ENCODE measurements around the gene PDGFC. TPM values are rescaled to one million over a fixed set of nuclear protein-coding genes. Genes with fewer than 3 reads are reported as not detected.
"Not testable (repeated sequence)": the region's sequence is repeated elsewhere in the genome, so short reads cannot be mapped to it uniquely, and the experiment has no call there.

Gene PDGFC
- total and polyA plus RNA-seq, 2 of the 8 experiments (the other 6 are each of a cell fraction or from before 2014, with no cell fraction given): 0.65 to 2.7 TPM

DNA sequence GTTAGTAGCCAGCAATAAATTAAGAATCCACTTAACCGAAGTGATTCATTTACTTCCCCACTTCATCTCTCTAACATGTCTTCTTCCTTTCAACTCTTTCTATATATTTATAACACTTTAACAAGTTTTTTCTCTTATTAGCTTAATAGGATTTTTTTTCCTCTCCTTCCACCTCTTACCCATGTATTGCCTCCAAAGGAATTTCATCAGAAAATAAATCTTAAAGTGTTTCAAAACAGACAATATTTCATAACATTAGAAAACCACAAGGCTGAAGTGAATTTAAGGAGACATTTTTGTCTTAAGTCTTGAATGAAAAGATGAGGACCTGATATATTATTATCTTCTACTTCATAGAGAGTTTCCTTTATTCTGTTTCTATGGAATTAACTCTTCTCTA, 101.5 kb downstream of the PDGFC start (continued):
- TF ChIP-seq, protein P1, sequence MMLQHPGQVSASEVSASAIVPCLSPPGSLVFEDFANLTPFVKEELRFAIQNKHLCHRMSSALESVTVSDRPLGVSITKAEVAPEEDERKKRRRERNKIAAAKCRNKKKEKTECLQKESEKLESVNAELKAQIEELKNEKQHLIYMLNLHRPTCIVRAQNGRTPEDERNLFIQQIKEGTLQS (IDR thresholded peaks at IDR 0.05; ENCODE audit: insufficient read depth, low read depth, low read length): no peak
- no peak for TF ChIP-seq YY1 (IDR thresholded peaks at IDR 0.05; ENCODE audit: low read depth, low read length)
- TF ChIP-seq, protein P2, sequence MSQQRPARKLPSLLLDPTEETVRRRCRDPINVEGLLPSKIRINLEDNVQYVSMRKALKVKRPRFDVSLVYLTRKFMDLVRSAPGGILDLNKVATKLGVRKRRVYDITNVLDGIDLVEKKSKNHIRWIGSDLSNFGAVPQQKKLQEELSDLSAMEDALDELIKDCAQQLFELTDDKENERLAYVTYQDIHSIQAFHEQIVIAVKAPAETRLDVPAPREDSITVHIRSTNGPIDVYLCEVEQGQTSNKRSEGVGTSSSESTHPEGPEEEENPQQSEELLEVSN (IDR thresholded peaks at IDR 0.05): no peak

DNA sequence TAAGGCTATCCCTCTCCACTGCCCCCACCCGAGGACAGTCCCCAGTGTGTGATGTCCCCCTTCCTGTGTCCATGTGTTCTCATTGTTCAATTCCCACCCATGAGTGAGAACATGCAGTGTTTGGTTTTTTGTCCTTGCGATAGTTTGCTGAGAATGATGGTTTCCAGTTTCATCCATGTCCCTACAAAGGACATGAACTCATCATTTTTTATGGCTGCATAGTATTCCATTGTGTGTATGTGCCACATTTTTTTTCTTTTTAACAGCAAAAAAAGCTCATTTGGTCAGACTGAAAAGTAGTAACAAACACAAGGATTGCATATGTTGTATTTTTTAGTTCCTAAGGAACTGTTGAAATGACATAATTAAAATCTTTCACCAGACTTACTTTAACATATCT, 105.5 kb downstream of the PDGFC start:
- H3K9ac ChIP-seq (replicated peaks in 1 of 4; ENCODE audit: extremely low read depth in 1 of 4, low read depth in 3 of 4, low read length in 3 of 4); H2BK5ac ChIP-seq (ENCODE audit: low read depth, low read length); H2BK15ac ChIP-seq (ENCODE audit: low read length); H4K5ac ChIP-seq (ENCODE audit: insufficient read length, low read depth, low read length); H3K4me3 ChIP-seq (ENCODE audit: extremely low read depth in 1 of 4, insufficient read depth in 2 of 4, low read depth in 3 of 4, low read length in 4 of 4); H3K4me1 ChIP-seq (replicated peaks in 1 of 4; ENCODE audit: control insufficient read depth in 3 of 4, insufficient read depth in 4 of 4, low read length in 3 of 4); H3K18ac ChIP-seq (ENCODE audit: extremely low read depth, low read length); H2BK120ac ChIP-seq (replicated peaks; ENCODE audit: low read depth, low read length); H3K56ac ChIP-seq (replicated peaks; ENCODE audit: insufficient read length, low read depth, low read length); CTCF ChIA-PET (ENCODE audit: partially characterized antibody); H3K23me2 ChIP-seq (ENCODE audit: low read depth, low read length); H2BK12ac ChIP-seq (ENCODE audit: low read depth, low read length); H3K36me3 ChIP-seq (ENCODE audit: control insufficient read depth in 2 of 4, insufficient read depth in 4 of 4, low read length in 3 of 4); H2AK5ac ChIP-seq (ENCODE audit: low read depth, low read length); H3K79me2 ChIP-seq (ENCODE audit: control insufficient read depth in 1 of 2, insufficient read depth in 2 of 2, low read length in 2 of 2); H3K9me3 ChIP-seq (ENCODE audit: insufficient read depth in 2 of 2, low read depth in 1 of 2, low read length in 1 of 2); H2AFZ ChIP-seq (ENCODE audit: low read length); H3K4ac ChIP-seq (replicated peaks; ENCODE audit: insufficient read length, low read depth, low read length); H3K23ac ChIP-seq (ENCODE audit: insufficient read length); H3K4me2 ChIP-seq (ENCODE audit: insufficient read depth in 1 of 2, low read depth in 2 of 2, low read length in 2 of 2); H3K27ac ChIP-seq (ENCODE audit: low read depth, low read length); H4K8ac ChIP-seq (ENCODE audit: extremely low read depth, insufficient read depth, low read length); POLR2A ChIA-PET (ENCODE audit: partially characterized antibody); H3K27me3 ChIP-seq (replicated peaks in 1 of 4; ENCODE audit: control insufficient read depth in 3 of 4, extremely low read depth in 1 of 4, insufficient read depth in 3 of 4, low read length in 3 of 4); H4K20me1 ChIP-seq (replicated peaks in 1 of 2; ENCODE audit: control insufficient read depth in 1 of 2, insufficient read depth in 2 of 2, low read length in 2 of 2); H4K91ac ChIP-seq (replicated peaks; ENCODE audit: insufficient read length, low read length); DNase-seq (ENCODE audit: low read depth in 1 of 2, low spot score in 2 of 2); H3K14ac ChIP-seq (ENCODE audit: insufficient read length); H3K79me1 ChIP-seq (ENCODE audit: low read depth, low read length); H2BK20ac ChIP-seq (ENCODE audit: low read length); FAIRE-seq: not testable (repeated sequence)
- WGBS, 2 experiments (ENCODE audit: extremely low coverage in 1 of 2, insufficient coverage in 1 of 2, insufficient read length in 1 of 2, insufficient replicate concordance in 2 of 2, low coverage in 1 of 2, low lambda C conversion rate in 2 of 2, missing lambda C conversion rate in 1 of 2): 90% methylated on average over 1 of the region's 2 CpGs; no CpG with 5 or more reads in 1 of the 2 experiments
